CD14-positive monocyte (primary cell): ENCODE results near the gene ITPR3. TPM values are rescaled to one million over a fixed set of nuclear protein-coding genes. Genes with fewer than 3 reads are reported as not detected.

Experiments
- DNase-seq, 3 donors: peaks; one replicate each; pipeline ENCODE4 v3.0.0-alpha.2; 2011 to 2022
- H2AFZ ChIP-seq: 2 replicates; pipeline ENCODE4 v1.6.0; 2012; ENCODE audit warnings: mild to moderate bottlenecking, low read depth, low read length, inconsistent platforms; ENCODE audit not compliant: insufficient read depth, poor library complexity, severe bottlenecking
- H3K27ac ChIP-seq, 2 donors: 1 replicate in 1 of 2; 2 replicates in 1 of 2; pipeline ENCODE4 v1.5.1; 2012 to 2013; ENCODE audit warnings: low read length in 2 of 2, control low read depth in 1 of 2, inconsistent platforms in 1 of 2, low read depth in 1 of 2, mild to moderate bottlenecking in 1 of 2
- H3K27me3 ChIP-seq, 2 donors: one replicate each; pipeline versions ENCODE4 v1.6.0 to v1.6.1; 2011 to 2013; ENCODE audit warnings: low read length in 2 of 2; ENCODE audit not compliant: control insufficient read depth in 2 of 2, insufficient read depth in 2 of 2
- H3K36me3 ChIP-seq, 2 donors: replicated peaks in 1 of 2; 1 replicate in 1 of 2; 2 replicates in 1 of 2; pipeline versions ENCODE4 v1.5.1 to v1.6.1; 2012 to 2013; ENCODE audit warnings: low read length in 2 of 2, control low read depth in 1 of 2, inconsistent platforms in 1 of 2, mild to moderate bottlenecking in 1 of 2; ENCODE audit not compliant: insufficient read depth in 2 of 2, control insufficient read depth in 1 of 2
- H3K4me1 ChIP-seq, 2 donors: 1 replicate in 1 of 2; 2 replicates in 1 of 2; pipeline versions ENCODE4 v1.5.1 to v1.6.1; 2012 to 2013; ENCODE audit warnings: low read length in 2 of 2, control low read depth in 1 of 2, inconsistent platforms in 1 of 2, mild to moderate bottlenecking in 1 of 2, moderate library complexity in 1 of 2; ENCODE audit not compliant: insufficient read depth in 2 of 2, control insufficient read depth in 1 of 2
- H3K4me2 ChIP-seq: replicated peaks from 2 replicates; pipeline ENCODE3; 2012; ENCODE audit warnings: low read length, moderate library complexity, mild to moderate bottlenecking; ENCODE audit not compliant: poor library complexity, severe bottlenecking; ENCODE audit errors: extremely low read depth
- H3K4me3 ChIP-seq, 3 experiments: fragments of 200-600 bp in 1 of 3; sonication (generic) in 1 of 3; replicated peaks in 1 of 3; 1 replicate in 2 of 3; 2 replicates in 1 of 3; pipeline ENCODE4 v1.5.1; 2011 to 2013; ENCODE audit warnings: low read length in 3 of 3, mild to moderate bottlenecking in 3 of 3, control low read depth in 2 of 3, low read depth in 2 of 3, inconsistent platforms in 1 of 3, moderate library complexity in 1 of 3
- H3K79me2 ChIP-seq: 2 replicates; pipeline ENCODE4 v1.6.0; 2012; ENCODE audit warnings: mild to moderate bottlenecking, control low read depth, inconsistent platforms, low read length, moderate library complexity; ENCODE audit not compliant: insufficient read depth
- H3K9ac ChIP-seq: 2 replicates; pipeline ENCODE4 v1.6.0; 2017; ENCODE audit warnings: low read length, mild to moderate bottlenecking; ENCODE audit not compliant: insufficient read depth, poor library complexity, severe bottlenecking
- H3K9me3 ChIP-seq, 2 donors: replicated peaks in 1 of 2; 1 replicate in 1 of 2; 2 replicates in 1 of 2; pipeline versions ENCODE4 v1.5.1 to v1.6.1; 2012 to 2013; ENCODE audit warnings: low read length in 2 of 2, control low read depth in 1 of 2; ENCODE audit not compliant: control insufficient read depth in 1 of 2, insufficient read depth in 1 of 2
- H4K20me1 ChIP-seq: 2 replicates; pipeline ENCODE4 v1.6.0; 2012; ENCODE audit warnings: mild to moderate bottlenecking, low read length, control low read depth, moderate library complexity; ENCODE audit not compliant: insufficient read depth
- H3K27ac Mint-ChIP-seq, 7 donors: one replicate each; pipeline ENCODE4 v1.8.0; 2020; ENCODE audit warnings: mild to moderate bottlenecking in 7 of 7, mixed read lengths in 7 of 7, moderate library complexity in 6 of 7, inconsistent platforms in 2 of 7
- H3K27me3 Mint-ChIP-seq, 3 donors: one replicate each; pipeline ENCODE4 v1.8.0; 2021 to 2022; ENCODE audit warnings: low read depth in 3 of 3, mild to moderate bottlenecking in 3 of 3, mixed read lengths in 3 of 3, moderate library complexity in 3 of 3, inconsistent platforms in 1 of 3
- H3K36me3 Mint-ChIP-seq, 2 donors: one replicate each; pipeline ENCODE4 v1.8.0; 2020; ENCODE audit warnings: mixed read lengths in 2 of 2, inconsistent platforms in 1 of 2, mild to moderate bottlenecking in 1 of 2
- H3K4me1 Mint-ChIP-seq: one replicate; pipeline ENCODE4 v1.8.0; 2020; ENCODE audit warnings: mild to moderate bottlenecking, mixed read lengths
- H3K4me3 Mint-ChIP-seq, 2 donors: one replicate each; pipeline ENCODE4 v1.8.0; 2020; ENCODE audit warnings: mild to moderate bottlenecking in 2 of 2, mixed read lengths in 2 of 2, moderate library complexity in 1 of 2
- H3K9me3 Mint-ChIP-seq, 7 donors: one replicate each; pipeline ENCODE4 v1.8.0; 2020 to 2022; ENCODE audit warnings: mixed read lengths in 7 of 7, mild to moderate bottlenecking in 6 of 7, moderate library complexity in 6 of 7, inconsistent platforms in 2 of 7
- CTCF ChIP-seq: fragments of 200-600 bp; IDR thresholded peaks from one replicate; pipeline ENCODE4 v1.8.0; 2022; ENCODE audit warnings: antibody characterized with exemption, mild to moderate bottlenecking
- WGBS: methylation state at CpG from one replicate; pipeline ENCODE4 v1.1.5; 2013; ENCODE audit warnings: missing lambda C conversion rate; ENCODE audit not compliant: insufficient coverage; 5-methylcytosine and 5-hydroxymethylcytosine counted together
- intact Hi-C, 2 donors: fragments of 100-400 bp; cut with micrococcal nuclease; formaldehyde crosslinking; loops; one replicate each; pipeline versions ENCODE4 v1.15.0 to v1.15.1; 2023
- polyA plus RNA-seq, 3 donors: library from polyadenylated mRNA; depleted of rRNA in 1 of 3; unstranded in 2 of 3; stranded (reverse) in 1 of 3; fragments of 300-500 nt in 2 of 3; fragments of >200 nt in 1 of 3; fragmentation: Illumina TruSeq in 2 of 3; gene quantifications; 1 replicate in 2 of 3; 2 replicates in 1 of 3; pipeline ENCODE4 v1.2.3, GENCODE V29; 2012 to 2021

The ITPR3 gene
- polyA plus RNA-seq, 3 donors, result 1.8 TPM; not detected in 2

GRCh38 chr6:33726696-33727095 is 105.6 kb downstream of the ITPR3 start:
- Mint-ChIP-seq H3K4me3 (no peak overlapping the region), H3K9me3 (no peaks in the 10 kb centered on the region), H3K36me3 (no peaks in the 10 kb centered on the region), H3K4me1 (no peaks in the 10 kb centered on the region), H3K27me3 (peaks cover 11 to 20% (median 18%) of the 10 kb centered on the region in 3 donors), H3K27ac (no peak overlapping the region)
- TF ChIP-seq CTCF, result no peak
- H3K9me3 ChIP-seq, result no peaks in the 10 kb centered on the region
- H3K27me3 ChIP-seq, result peaks cover 0 to 6% of the 10 kb centered on the region in 2 donors
- H3K4me1 ChIP-seq, result no peaks in the 10 kb centered on the region
- H3K4me3 ChIP-seq, result no peak overlapping the region
- H2AFZ ChIP-seq, result no peak overlapping the region
- intact Hi-C loops, result no loop called here
- no peak overlapping the region for H3K9ac ChIP-seq
- H4K20me1 ChIP-seq, result no peaks in the 10 kb centered on the region
- H3K36me3 ChIP-seq, result no peaks in the 10 kb centered on the region
- WGBS, result 96% methylated on average over 14 of the region's 15 CpGs
- no peak for DNase-seq
- no peak overlapping the region for H3K27ac ChIP-seq
- H3K4me2 ChIP-seq, result no peak overlapping the region
- no peaks in the 10 kb centered on the region for H3K79me2 ChIP-seq

GRCh38 chr6:33727126-33727525 is 106.0 kb downstream of the ITPR3 start:
- intact Hi-C loops, result no loop called here
- H3K79me2 ChIP-seq, result no peaks in the 10 kb centered on the region
- Mint-ChIP-seq H3K4me1 (no peaks in the 10 kb centered on the region), H3K9me3 (no peaks in the 10 kb centered on the region), H3K36me3 (no peaks in the 10 kb centered on the region), H3K27ac (no peak overlapping the region), H3K4me3 (no peak overlapping the region), H3K27me3 (peaks cover 11 to 16% (median 15%) of the 10 kb centered on the region in 3 donors)
- no peaks in the 10 kb centered on the region for H3K9me3 ChIP-seq
- no peaks in the 10 kb centered on the region for H3K4me1 ChIP-seq
- H3K27me3 ChIP-seq, result peaks cover 0 to 6% of the 10 kb centered on the region in 2 donors
- no peak for TF ChIP-seq CTCF
- H3K27ac ChIP-seq, result no peak overlapping the region
- no peaks in the 10 kb centered on the region for H3K36me3 ChIP-seq
- no peaks in the 10 kb centered on the region for H4K20me1 ChIP-seq
- H3K4me2 ChIP-seq, result no peak overlapping the region
- no peak for DNase-seq
- 80% methylated on average over 6 of the region's 7 CpGs for WGBS
- no peak overlapping the region for H3K9ac ChIP-seq
- H3K4me3 ChIP-seq, result no peak overlapping the region
- H2AFZ ChIP-seq, result no peak overlapping the region
